Ectodermal cell (in vitro differentiated cells): ENCODE data around the gene SHISAL1.

Experiments
- H3K27ac ChIP-seq: 2 replicates; pipeline ENCODE4 v1.7.0; 2013; ENCODE audit warnings: mild to moderate bottlenecking, low read depth, low read length; ENCODE audit not compliant: insufficient read depth, poor library complexity, severe bottlenecking
- H3K27me3 ChIP-seq: 2 replicates; pipeline ENCODE4 v1.7.0; 2013; ENCODE audit warnings: mild to moderate bottlenecking, low read length; ENCODE audit not compliant: insufficient read depth, control insufficient read depth, poor library complexity, severe bottlenecking
- H3K36me3 ChIP-seq: one replicate; pipeline ENCODE4 v1.7.0; 2013; ENCODE audit warnings: low read length; ENCODE audit not compliant: control insufficient read depth, insufficient read depth
- H3K4me1 ChIP-seq: one replicate; pipeline ENCODE4 v1.7.0; 2013; ENCODE audit warnings: low read length; ENCODE audit not compliant: control insufficient read depth, insufficient read depth
- H3K4me3 ChIP-seq: 2 replicates; pipeline ENCODE4 v1.7.0; 2013; ENCODE audit warnings: low read depth, low read length, control low read depth; ENCODE audit not compliant: insufficient read depth
- H3K9me3 ChIP-seq: 2 replicates; pipeline ENCODE4 v1.7.0; 2013; ENCODE audit warnings: mild to moderate bottlenecking, low read length, moderate library complexity; ENCODE audit not compliant: control insufficient read depth
- WGBS, 2 experiments: methylation state at CpG; one replicate each; pipeline ENCODE4 v1.1.7; 2013; ENCODE audit warnings: missing lambda C conversion rate in 2 of 2; 5-methylcytosine and 5-hydroxymethylcytosine counted together

The SHISAL1 gene

DNA sequence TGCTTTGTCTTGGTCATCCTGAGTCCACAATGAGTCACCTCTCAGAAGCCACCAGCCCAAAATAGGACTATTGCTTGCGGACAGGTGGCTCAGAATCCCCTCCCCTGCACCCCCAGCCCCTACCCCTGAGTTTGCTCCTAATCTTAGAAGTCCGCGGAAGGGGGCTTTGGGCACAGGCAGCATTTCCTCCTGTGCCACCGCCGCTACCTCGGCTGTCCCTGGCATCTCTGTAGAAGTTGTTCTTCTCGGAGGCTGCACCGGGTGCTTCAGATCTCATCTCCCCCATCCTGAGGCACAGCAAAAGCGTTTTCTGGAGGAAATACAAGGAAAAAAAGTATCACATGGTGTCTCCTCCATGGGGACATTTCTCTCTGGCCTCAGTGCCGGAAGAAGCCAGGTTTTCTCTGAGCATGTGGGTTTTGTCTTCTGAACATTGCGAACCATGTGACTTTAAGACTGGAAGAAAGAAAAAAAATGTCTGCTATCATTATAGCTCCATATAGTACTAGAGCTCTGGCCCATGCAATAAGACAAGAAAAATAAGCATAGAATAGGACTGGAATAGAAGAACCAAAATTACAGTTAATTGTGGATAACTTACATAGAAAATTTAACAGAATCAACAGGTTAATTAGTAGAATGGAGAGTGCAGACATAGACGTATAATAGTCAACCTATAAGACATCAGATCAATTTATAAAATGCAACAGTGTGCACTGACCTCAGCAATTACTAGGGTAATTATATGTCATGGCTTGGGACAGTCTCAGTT, 63.2 kb downstream of the SHISAL1 start:
- H3K4me3 ChIP-seq, result no peak overlapping the region
- no peaks in the 10 kb centered on the region for H3K36me3 ChIP-seq
- H3K27me3 ChIP-seq, result no peaks in the 10 kb centered on the region
- H3K9me3 ChIP-seq, result no peaks in the 10 kb centered on the region
- no peak overlapping the region for H3K27ac ChIP-seq
- 87 to 96% methylated on average over 10 to 12 of the region's 12 CpGs for WGBS, 2 experiments
- no peaks in the 10 kb centered on the region for H3K4me1 ChIP-seq

DNA sequence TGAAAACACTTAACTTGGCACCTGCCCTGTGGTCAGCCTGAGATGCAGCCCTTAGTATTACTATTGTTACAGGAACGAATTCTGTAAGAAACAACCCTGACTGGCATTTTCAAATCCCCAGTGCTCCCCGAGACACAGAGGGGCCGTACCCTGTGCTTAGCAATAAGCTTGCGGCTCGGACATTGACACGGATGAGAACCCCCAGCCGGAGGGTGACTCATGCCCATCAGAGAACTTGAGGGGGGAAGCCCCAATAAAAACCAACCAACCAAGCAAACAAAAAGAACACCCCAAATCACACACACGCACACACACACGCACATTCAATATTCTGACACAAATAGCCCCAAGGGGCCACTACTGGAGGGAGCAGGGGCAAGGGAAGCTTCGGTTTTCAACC, 63.8 kb downstream of the SHISAL1 start:
- Histone ChIP-seq H3K27ac (no peak overlapping the region), H3K4me1 (no peaks in the 10 kb centered on the region), H3K4me3 (no peak overlapping the region), H3K9me3 (no peaks in the 10 kb centered on the region), H3K36me3 (no peaks in the 10 kb centered on the region), H3K27me3 (no peaks in the 10 kb centered on the region)
- 93 to 94% methylated on average over 10 of the region's 10 CpGs for WGBS, 2 experiments

DNA sequence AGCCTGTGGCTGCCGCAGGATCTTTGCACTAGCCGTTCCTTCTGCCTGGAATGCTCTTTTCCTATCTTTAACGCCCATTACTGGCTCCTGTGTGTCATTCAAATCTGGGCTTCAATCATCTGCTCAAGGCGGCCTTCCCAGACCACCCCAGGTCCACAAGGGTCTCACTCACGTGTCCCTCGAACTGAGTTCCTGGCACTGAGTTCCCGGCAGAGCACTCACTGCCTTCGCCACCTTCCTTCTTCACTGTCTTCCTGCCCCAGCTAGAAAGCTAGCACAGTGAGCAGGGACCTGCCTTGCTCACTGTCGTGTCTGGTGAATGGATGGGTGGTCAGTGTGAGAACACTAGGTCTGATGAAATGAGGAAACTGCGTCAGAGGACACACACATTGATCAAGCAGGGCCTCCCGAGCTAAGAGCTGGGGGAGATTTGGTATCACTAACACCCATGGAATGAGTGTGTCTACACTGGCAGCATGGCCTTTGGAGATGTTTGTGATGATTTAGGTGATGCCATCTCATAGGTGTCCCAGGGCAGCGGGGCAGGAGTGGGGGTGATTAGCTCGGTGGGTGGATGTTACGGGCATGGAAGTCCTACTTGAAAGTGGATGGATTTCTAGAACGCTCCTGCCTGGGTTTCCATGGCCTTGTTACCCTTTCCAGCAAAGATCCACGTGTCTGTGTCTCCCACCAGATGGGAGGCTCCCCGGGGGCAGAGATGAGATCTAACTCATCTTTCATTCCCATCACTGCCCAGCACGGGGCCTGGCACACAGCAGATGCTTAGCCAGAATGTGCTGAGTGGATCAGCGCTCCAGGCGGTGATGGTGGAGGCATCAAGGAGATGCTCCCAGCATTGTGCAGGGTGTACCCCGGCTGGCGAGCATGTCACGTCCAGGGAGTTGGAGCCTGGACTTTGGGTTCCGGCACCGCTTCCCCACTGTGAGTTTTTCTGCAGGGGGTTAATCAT, 64.5 kb downstream of the SHISAL1 start:
- H3K4me1 ChIP-seq, result no peaks in the 10 kb centered on the region
- no peaks in the 10 kb centered on the region for H3K9me3 ChIP-seq
- 94 to 95% methylated on average over 25 of the region's 25 CpGs for WGBS, 2 experiments
- no peaks in the 10 kb centered on the region for H3K27me3 ChIP-seq
- no peak overlapping the region for H3K27ac ChIP-seq
- no peak overlapping the region for H3K4me3 ChIP-seq
- H3K36me3 ChIP-seq, result no peaks in the 10 kb centered on the region

DNA sequence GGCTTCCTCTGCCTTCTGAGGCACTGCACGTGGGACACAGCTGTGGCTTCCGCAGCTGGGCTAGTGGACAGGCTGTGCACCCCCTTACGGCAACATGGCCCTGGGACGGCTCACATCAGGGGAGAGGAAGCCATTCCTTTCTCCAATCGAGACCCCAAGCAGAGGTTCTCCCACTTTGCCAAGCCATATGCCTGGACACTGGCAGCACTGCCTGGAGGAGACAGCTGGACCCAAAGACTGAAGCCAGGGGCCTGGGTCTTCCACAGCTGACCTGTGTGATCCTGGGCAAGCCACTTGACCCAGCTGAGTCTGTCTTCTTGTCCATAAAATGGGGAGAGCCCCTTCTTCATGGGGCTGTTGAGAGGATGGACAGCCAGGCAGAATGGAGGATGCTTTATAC, 65.4 kb downstream of the SHISAL1 start:
- Histone ChIP-seq H3K9me3 (no peaks in the 10 kb centered on the region), H3K27ac (no peak overlapping the region), H3K4me3 (no peak overlapping the region), H3K27me3 (no peaks in the 10 kb centered on the region), H3K4me1 (no peaks in the 10 kb centered on the region), H3K36me3 (no peaks in the 10 kb centered on the region)
- WGBS, 2 experiments, result 92 to 93% methylated on average over 5 of the region's 5 CpGs

DNA sequence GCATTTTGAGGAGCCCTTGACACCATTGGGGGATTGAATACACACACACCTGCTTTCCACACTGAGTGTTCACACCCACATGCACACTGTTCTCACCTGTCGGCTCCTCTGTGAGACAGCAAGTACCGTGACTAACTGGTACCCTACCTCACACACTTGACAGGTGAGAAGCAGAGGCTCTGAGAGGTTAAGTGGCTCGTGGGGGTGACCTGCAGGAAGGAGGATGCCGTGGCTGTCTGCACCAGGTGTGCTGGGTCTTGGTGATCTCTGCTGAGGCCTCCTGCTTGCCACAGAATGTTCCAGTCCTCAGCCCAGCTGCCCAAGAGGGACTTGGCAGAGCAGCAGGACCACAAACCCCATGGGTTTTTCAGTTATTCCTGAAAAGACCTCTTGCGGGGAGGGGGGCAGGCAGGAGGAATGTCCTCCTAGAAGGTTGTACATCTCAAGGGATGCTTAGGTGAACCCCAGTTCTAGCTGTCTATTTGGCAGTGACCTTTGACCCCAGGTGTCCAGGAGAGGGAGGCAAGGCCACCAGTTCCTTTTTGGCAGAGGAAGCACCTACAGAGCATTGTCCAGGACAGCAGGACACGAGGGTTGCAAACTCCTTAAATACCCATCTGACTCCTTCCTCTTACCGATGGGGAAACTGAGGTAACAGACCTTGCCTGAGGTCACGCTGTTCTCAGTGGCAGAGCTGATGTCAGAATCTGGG, 66.0 kb downstream of the SHISAL1 start:
- no peak overlapping the region for H3K27ac ChIP-seq
- H3K36me3 ChIP-seq, result no peaks in the 10 kb centered on the region
- H3K9me3 ChIP-seq, result no peaks in the 10 kb centered on the region
- 93 to 97% methylated on average over 6 to 7 of the region's 8 CpGs for WGBS, 2 experiments
- H3K4me3 ChIP-seq, result no peak overlapping the region
- H3K4me1 ChIP-seq, result no peaks in the 10 kb centered on the region
- H3K27me3 ChIP-seq, result no peaks in the 10 kb centered on the region

DNA sequence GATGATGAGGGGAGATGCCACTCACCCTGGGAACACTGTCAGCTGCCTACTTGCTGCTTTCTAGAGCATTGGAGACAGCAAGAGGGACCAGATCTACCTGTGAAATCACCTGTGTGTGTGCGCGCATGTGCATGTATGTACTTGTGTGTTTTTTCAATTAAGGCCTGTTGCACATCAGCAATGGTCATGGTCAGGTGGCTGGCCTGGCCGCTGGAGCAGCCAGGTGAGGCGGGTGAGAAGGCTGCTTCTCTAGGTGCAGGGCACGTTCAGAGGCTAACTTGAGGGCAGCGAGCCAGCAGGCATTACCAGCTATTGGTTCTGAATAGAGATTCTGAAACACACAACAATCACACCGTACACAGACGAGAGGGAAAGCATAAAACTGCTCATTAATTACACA, 66.9 kb downstream of the SHISAL1 start:
- H3K27ac ChIP-seq, result no peak overlapping the region
- no peaks in the 10 kb centered on the region for H3K36me3 ChIP-seq
- no peaks in the 10 kb centered on the region for H3K9me3 ChIP-seq
- 89 to 94% methylated on average over 8 of the region's 8 CpGs for WGBS, 2 experiments
- no peaks in the 10 kb centered on the region for H3K27me3 ChIP-seq
- H3K4me1 ChIP-seq, result no peaks in the 10 kb centered on the region
- H3K4me3 ChIP-seq, result no peak overlapping the region

DNA sequence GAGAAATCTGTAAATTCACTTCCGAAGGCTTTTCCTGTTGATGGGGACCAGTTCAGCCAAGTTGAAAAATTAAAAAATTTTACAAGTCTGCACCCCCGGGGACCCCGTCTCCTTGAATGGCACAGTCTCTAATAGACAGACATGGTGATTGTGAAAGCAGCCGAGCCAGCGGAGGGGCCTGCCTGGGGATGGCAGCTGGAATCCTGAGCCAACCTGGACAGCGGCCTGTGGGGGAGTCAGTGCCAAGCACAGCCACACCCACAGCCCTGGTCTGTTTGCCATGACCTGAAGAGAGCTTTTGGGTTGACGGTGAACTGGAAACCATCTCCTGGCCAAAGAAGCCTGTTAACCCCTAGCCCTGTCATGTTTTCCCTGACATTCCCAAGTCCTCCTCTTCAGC, 67.3 kb downstream of the SHISAL1 start:
- no peaks in the 10 kb centered on the region for H3K36me3 ChIP-seq
- no peaks in the 10 kb centered on the region for H3K9me3 ChIP-seq
- no peaks in the 10 kb centered on the region for H3K4me1 ChIP-seq
- 93 to 94% methylated on average over 7 of the region's 7 CpGs for WGBS, 2 experiments
- H3K27me3 ChIP-seq, result no peaks in the 10 kb centered on the region
- H3K4me3 ChIP-seq, result no peak overlapping the region
- H3K27ac ChIP-seq, result no peak overlapping the region

DNA sequence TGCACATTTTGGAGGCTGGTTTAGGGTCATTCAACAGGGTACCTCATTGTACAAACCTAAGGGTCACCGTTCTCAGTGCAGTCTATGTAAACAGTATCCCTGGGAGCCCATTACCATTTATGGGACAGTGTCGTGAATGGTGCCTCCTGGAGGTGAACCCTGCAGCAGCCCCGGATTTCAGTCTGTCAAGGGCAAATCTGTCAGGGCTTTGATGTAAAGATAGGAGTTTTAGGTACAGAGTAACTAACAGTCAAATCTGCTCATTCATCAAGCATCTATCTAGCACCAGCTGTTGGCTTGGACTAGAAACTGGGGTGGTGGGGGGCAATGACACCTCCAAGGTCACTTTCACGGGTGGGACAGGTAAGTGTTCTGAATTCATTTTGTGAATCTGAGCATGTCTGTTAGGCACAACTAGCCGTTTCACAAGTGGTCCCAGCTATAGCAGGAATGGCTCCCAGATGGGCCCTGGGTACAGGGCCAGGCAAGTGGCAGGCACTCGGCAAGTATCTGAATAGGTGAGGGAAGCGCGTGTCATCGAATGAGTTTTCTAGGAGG, 68.4 kb downstream of the SHISAL1 start:
- H3K27ac ChIP-seq, result no peak overlapping the region
- WGBS, 2 experiments, result 86 to 89% methylated on average over 9 of the region's 9 CpGs

DNA sequence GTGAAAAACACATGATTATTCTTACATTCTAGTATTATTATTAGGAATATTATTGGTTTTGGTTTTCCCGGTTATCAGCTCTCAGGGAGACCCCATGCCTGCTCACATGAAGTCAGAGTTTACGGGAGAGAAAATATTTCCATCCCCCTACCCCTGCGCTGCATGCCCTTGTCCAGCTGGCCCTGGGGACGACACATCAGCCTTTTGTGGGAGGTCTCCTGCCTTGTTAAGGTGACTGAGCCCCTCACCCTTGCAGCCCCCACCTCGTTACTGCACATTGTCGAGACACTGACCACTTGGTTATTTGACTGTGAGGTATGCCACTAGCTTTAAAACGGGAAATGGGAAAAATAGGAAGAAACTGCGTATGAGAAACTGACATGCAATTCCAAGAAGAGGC, 69.0 kb downstream of the SHISAL1 start:
- 90 to 95% methylated on average over 8 of the region's 8 CpGs for WGBS, 2 experiments
- no peaks in the 10 kb centered on the region for H3K36me3 ChIP-seq
- no peak overlapping the region for H3K4me3 ChIP-seq
- no peaks in the 10 kb centered on the region for H3K9me3 ChIP-seq
- no peak overlapping the region for H3K27ac ChIP-seq
- no peaks in the 10 kb centered on the region for H3K4me1 ChIP-seq
- H3K27me3 ChIP-seq, result no peaks in the 10 kb centered on the region

More for the DNA sequence above, 68.4 kb downstream of the SHISAL1 start:
- H3K36me3 ChIP-seq, result no peaks in the 10 kb centered on the region
- H3K4me1 ChIP-seq, result no peaks in the 10 kb centered on the region
- H3K4me3 ChIP-seq, result no peak overlapping the region
- H3K27me3 ChIP-seq, result no peaks in the 10 kb centered on the region
- no peaks in the 10 kb centered on the region for H3K9me3 ChIP-seq
